Tibial artery (tissue), 4 donors: ENCODE data around the gene BCL2.

Experiments used
- DNase-seq, 2 donors: peaks; one replicate each; pipeline ENCODE4 v3.0.0-alpha.2; 2019
- H3K27ac ChIP-seq, 2 donors: fragments of 200-600 bp; sonication (generic) in 1 of 2; 1 replicate in 1 of 2; 2 replicates in 1 of 2; pipeline ENCODE4 v1.5.1; 2018 to 2019; ENCODE audit warnings: mild to moderate bottlenecking in 1 of 2
- H3K27me3 ChIP-seq, 2 donors: fragments of 200-600 bp; sonication (generic) in 1 of 2; one replicate each; pipeline versions ENCODE4 v1.5.1 to v1.6.0; 2016 to 2019
- H3K36me3 ChIP-seq, 3 donors: fragments of 200-600 bp; sonication (generic) in 2 of 3; one replicate each; pipeline ENCODE4 v1.5.1; 2016 to 2019; ENCODE audit warnings: mild to moderate bottlenecking in 2 of 3
- H3K4me1 ChIP-seq, 4 donors: fragments of 200-600 bp; sonication (generic) in 2 of 4; 1 replicate in 3 of 4; 2 replicates in 1 of 4; pipeline ENCODE4 v1.5.1; 2016 to 2019
- H3K4me3 ChIP-seq, 2 donors: fragments of 200-600 bp; sonication (generic) in 1 of 2; 1 replicate in 1 of 2; 2 replicates in 1 of 2; pipeline ENCODE4 v1.5.1; 2018 to 2019; ENCODE audit warnings: mild to moderate bottlenecking in 2 of 2
- H3K9me3 ChIP-seq, 3 donors: fragments of 200-600 bp; sonication (generic) in 1 of 3; one replicate each; pipeline ENCODE4 v1.5.1; 2016 to 2019
- CTCF ChIP-seq, 2 experiments: fragments of 200-600 bp in 1 of 2; fragments of 450-650 bp in 1 of 2; IDR thresholded peaks; one replicate each; pipeline ENCODE4 v1.5.1; 2017 to 2019; ENCODE audit warnings: antibody characterized with exemption in 2 of 2, mild to moderate bottlenecking in 1 of 2, moderate library complexity in 1 of 2
- intact Hi-C: fragments of 100-400 bp; cut with DNase I; formaldehyde crosslinking; loops from one replicate; pipeline ENCODE4 v1.15.0; 2023; ENCODE audit warnings: low total_unique reads

Gene BCL2

DNA sequence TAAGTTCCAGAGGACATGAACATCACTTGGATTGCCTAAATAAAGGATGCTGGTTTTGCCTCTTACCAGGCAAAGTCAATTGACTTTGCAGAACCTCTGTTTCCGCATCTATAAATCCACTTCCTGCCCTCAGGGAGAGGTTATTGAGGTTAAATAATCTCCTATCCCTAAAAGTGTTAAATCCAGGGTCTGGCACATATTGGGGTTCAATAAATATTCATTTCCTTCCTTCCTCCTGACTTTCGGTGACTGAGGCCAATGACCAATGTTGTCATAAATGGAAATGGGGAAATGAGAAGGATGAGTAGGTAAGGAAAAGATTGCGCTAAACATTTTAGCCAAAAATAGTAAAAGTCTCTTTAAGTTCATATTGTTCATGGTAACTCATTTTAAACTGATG is 16.0 kb downstream of the BCL2 start:
- TF ChIP-seq CTCF (IDR thresholded peaks at IDR 0.05) = no peak
- no peak overlapping the region for H3K4me3 ChIP-seq
- H3K36me3 ChIP-seq = no peaks in the 10 kb centered on the region
- peak overlapping the region; percentile 60 to 65 for H3K27ac ChIP-seq
- H3K27me3 ChIP-seq = no peaks in the 10 kb centered on the region
- DNase-seq = no peak
- peaks cover 0 to 59% (median 37%) of the 10 kb centered on the region in 4 donors for H3K4me1 ChIP-seq
- no peaks in the 10 kb centered on the region for H3K9me3 ChIP-seq
- intact Hi-C loops = no loop called here

GRCh38 chr18:63302636-63303405 is 16.7 kb downstream of the BCL2 start:
- DNase-seq = no peak
- peak overlapping the region; percentile 60 to 65 for H3K27ac ChIP-seq
- H3K36me3 ChIP-seq = no peaks in the 10 kb centered on the region
- intact Hi-C loops = no loop called here
- no peaks in the 10 kb centered on the region for H3K27me3 ChIP-seq
- H3K4me3 ChIP-seq = no peak overlapping the region
- H3K9me3 ChIP-seq = no peaks in the 10 kb centered on the region
- peaks cover 0 to 63% (median 40%) of the 10 kb centered on the region in 4 donors for H3K4me1 ChIP-seq
- no peak for TF ChIP-seq CTCF (IDR thresholded peaks at IDR 0.05)

DNA sequence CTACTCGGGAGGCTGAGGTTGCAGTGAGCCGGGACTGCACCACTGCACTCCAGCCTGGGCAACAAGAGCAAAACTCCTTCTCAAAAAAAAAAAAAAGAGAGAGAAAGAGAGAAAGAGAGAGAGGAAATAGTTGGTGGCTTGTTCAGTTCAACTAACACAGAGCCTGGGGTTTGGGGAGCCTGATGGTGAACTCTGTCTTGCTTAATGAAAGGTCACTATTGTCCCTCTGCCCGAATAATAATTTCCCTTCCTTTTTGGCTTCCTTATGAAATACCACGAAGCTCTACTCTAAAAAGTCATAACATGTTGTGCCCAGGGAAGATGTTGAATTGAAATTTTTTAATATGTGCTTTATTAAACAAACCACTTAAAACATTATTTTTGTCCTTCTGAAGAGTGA is 17.3 kb downstream of the BCL2 start:
- Histone ChIP-seq H3K9me3 (no peaks in the 10 kb centered on the region), H3K4me3 (no peak overlapping the region), H3K36me3 (no peaks in the 10 kb centered on the region), H3K27ac (peak overlapping the region; percentile 60 to 65), H3K27me3 (no peaks in the 10 kb centered on the region), H3K4me1 (peaks cover 0 to 61% (median 39%) of the 10 kb centered on the region in 4 donors)
- no peak for DNase-seq
- TF ChIP-seq CTCF (IDR thresholded peaks at IDR 0.05) = no peak
- intact Hi-C loops = no loop called here

- H3K4me3 ChIP-seq = no peak overlapping the region
- DNase-seq = peak in 1 of 2 donors; percentile 82
- peak overlapping the region; percentile 60 to 65 for H3K27ac ChIP-seq
- H3K27me3 ChIP-seq = no peaks in the 10 kb centered on the region
- intact Hi-C loops = no loop called here
- H3K36me3 ChIP-seq = no peaks in the 10 kb centered on the region
- no peaks in the 10 kb centered on the region for H3K9me3 ChIP-seq
- H3K4me1 ChIP-seq = peaks cover 0 to 56% (median 37%) of the 10 kb centered on the region in 4 donors
- no peak for TF ChIP-seq CTCF (IDR thresholded peaks at IDR 0.05)
Observed at GRCh38 chr18:63301434-63301833, 18.1 kb downstream of the BCL2 start.

GRCh38 chr18:63299837-63300745 is 19.5 kb downstream of the BCL2 start:
- H3K27ac ChIP-seq = peak overlapping the region; percentile 21 to 65
- H3K4me3 ChIP-seq = no peak overlapping the region
- intact Hi-C loops = no loop called here

More at GRCh38 chr18:63299837-63300745, 19.5 kb downstream of the BCL2 start:
- no peak for DNase-seq
- peaks cover 0 to 56% (median 35%) of the 10 kb centered on the region in 4 donors for H3K4me1 ChIP-seq
- H3K27me3 ChIP-seq = no peaks in the 10 kb centered on the region
- no peaks in the 10 kb centered on the region for H3K36me3 ChIP-seq
- TF ChIP-seq CTCF (IDR thresholded peaks at IDR 0.05) = no peak
- no peaks in the 10 kb centered on the region for H3K9me3 ChIP-seq
